Ovary (tissue), 3 donors: Measurements from ENCODE around the gene NINL.
"Not testable (repeated sequence)": the region's sequence is repeated elsewhere in the genome, so short reads cannot be mapped to it uniquely, and the experiment has no call there.

Experiments used
- EP300 ChIP-seq: sonication (generic); formaldehyde crosslinking; IDR thresholded peaks from one replicate; pipeline ENCODE4 v1.6.1; 2017; ENCODE audit warnings: antibody characterized with exemption
- POLR2A ChIP-seq: fragments of 450-650 bp; IDR thresholded peaks from one replicate; pipeline ENCODE4 v1.6.1; 2017; ENCODE audit warnings: antibody characterized with exemption, mild to moderate bottlenecking, moderate library complexity
- TF ChIP-seq, protein P1 (sequence below), 3 donors: fragments of 450-650 bp in 2 of 3; fragments of 200-600 bp in 1 of 3; IDR thresholded peaks; one replicate each; pipeline versions ENCODE4 v1.5.1 to v1.8.0; 2016 to 2022; ENCODE audit warnings: antibody characterized with exemption in 3 of 3, mild to moderate bottlenecking in 1 of 3
- donor health status: DM: no; HTN: no; CAD: no.

- TF ChIP-seq, protein P1, sequence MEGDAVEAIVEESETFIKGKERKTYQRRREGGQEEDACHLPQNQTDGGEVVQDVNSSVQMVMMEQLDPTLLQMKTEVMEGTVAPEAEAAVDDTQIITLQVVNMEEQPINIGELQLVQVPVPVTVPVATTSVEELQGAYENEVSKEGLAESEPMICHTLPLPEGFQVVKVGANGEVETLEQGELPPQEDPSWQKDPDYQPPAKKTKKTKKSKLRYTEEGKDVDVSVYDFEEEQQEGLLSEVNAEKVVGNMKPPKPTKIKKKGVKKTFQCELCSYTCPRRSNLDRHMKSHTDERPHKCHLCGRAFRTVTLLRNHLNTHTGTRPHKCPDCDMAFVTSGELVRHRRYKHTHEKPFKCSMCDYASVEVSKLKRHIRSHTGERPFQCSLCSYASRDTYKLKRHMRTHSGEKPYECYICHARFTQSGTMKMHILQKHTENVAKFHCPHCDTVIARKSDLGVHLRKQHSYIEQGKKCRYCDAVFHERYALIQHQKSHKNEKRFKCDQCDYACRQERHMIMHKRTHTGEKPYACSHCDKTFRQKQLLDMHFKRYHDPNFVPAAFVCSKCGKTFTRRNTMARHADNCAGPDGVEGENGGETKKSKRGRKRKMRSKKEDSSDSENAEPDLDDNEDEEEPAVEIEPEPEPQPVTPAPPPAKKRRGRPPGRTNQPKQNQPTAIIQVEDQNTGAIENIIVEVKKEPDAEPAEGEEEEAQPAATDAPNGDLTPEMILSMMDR (IDR thresholded peaks at IDR 0.05): not testable (repeated sequence)
- TF ChIP-seq POLR2A, EP300: not testable (repeated sequence)
These were observed 34.5 kb downstream of the NINL start for GRCh38 chr20:25550645-25551337.
